ENCODE measurements around the gene TSHZ1.

The TSHZ1 gene

GRCh38 chr18:75249672-75250470 lies 39.3 kb downstream of the TSHZ1 start:
- no peak for DNase-seq (ENCODE audit: low read depth)
- TF ChIP-seq, protein P1, sequence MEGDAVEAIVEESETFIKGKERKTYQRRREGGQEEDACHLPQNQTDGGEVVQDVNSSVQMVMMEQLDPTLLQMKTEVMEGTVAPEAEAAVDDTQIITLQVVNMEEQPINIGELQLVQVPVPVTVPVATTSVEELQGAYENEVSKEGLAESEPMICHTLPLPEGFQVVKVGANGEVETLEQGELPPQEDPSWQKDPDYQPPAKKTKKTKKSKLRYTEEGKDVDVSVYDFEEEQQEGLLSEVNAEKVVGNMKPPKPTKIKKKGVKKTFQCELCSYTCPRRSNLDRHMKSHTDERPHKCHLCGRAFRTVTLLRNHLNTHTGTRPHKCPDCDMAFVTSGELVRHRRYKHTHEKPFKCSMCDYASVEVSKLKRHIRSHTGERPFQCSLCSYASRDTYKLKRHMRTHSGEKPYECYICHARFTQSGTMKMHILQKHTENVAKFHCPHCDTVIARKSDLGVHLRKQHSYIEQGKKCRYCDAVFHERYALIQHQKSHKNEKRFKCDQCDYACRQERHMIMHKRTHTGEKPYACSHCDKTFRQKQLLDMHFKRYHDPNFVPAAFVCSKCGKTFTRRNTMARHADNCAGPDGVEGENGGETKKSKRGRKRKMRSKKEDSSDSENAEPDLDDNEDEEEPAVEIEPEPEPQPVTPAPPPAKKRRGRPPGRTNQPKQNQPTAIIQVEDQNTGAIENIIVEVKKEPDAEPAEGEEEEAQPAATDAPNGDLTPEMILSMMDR (IDR thresholded peaks at IDR 0.05; ENCODE audit: low read depth, low read length, missing control alignments), result no peak

GRCh38 chr18:75250471-75250821 lies 39.8 kb downstream of the TSHZ1 start:
- H3K4me3 ChIP-seq (ENCODE audit: low read depth, low read length), result no peak overlapping the region
- no peak for DNase-seq (ENCODE audit: low read depth)
- TF ChIP-seq, protein P1 (IDR thresholded peaks at IDR 0.05; ENCODE audit: low read depth, low read length, missing control alignments), result no peak
- in situ Hi-C loops (cut with HindIII; ENCODE audit: low sequenced_read_pairs), result loop anchor here (5.0 kb wide), 1 partner anchor 63 kb away; no protein-coding TSS in a partner anchor

More at GRCh38 chr18:75249672-75250470, 39.3 kb downstream of the TSHZ1 start:
- no peak overlapping the region for H3K4me3 ChIP-seq (ENCODE audit: low read depth, low read length)
- in situ Hi-C loops (cut with HindIII; ENCODE audit: low sequenced_read_pairs), result loop anchor here (5.0 kb wide), 1 partner anchor 63 kb away; no protein-coding TSS in a partner anchor

GRCh38 chr18:75251466-75251865 lies 40.9 kb downstream of the TSHZ1 start:
- H3K4me3 ChIP-seq (ENCODE audit: low read depth, low read length), result no peak overlapping the region
- in situ Hi-C loops (cut with HindIII; ENCODE audit: low sequenced_read_pairs), result loop anchor here (5.0 kb wide), 1 partner anchor 64 kb away; no protein-coding TSS in a partner anchor
- TF ChIP-seq, protein P1 (IDR thresholded peaks at IDR 0.05; ENCODE audit: low read depth, low read length, missing control alignments), result no peak
- DNase-seq (ENCODE audit: low read depth), result no peak

GRCh38 chr18:75252136-75252535 lies 41.5 kb downstream of the TSHZ1 start:
- TF ChIP-seq, protein P1 (IDR thresholded peaks at IDR 0.05; ENCODE audit: low read depth, low read length, missing control alignments), result no peak
- no peak overlapping the region for H3K4me3 ChIP-seq (ENCODE audit: low read depth, low read length)
- in situ Hi-C loops (cut with HindIII; ENCODE audit: low sequenced_read_pairs), result loop anchor here (5.0 kb wide), 1 partner anchor 65 kb away; no protein-coding TSS in a partner anchor
- DNase-seq (ENCODE audit: low read depth), result no peak

GRCh38 chr18:75253043-75253442 lies 42.4 kb downstream of the TSHZ1 start:
- H3K4me3 ChIP-seq (ENCODE audit: low read depth, low read length), result no peak overlapping the region
- no peak for DNase-seq (ENCODE audit: low read depth)
- TF ChIP-seq, protein P1 (IDR thresholded peaks at IDR 0.05; ENCODE audit: low read depth, low read length, missing control alignments), result no peak
- in situ Hi-C loops (cut with HindIII; ENCODE audit: low sequenced_read_pairs), result loop anchor here (5.0 kb wide), 1 partner anchor 66 kb away; no protein-coding TSS in a partner anchor

DNA sequence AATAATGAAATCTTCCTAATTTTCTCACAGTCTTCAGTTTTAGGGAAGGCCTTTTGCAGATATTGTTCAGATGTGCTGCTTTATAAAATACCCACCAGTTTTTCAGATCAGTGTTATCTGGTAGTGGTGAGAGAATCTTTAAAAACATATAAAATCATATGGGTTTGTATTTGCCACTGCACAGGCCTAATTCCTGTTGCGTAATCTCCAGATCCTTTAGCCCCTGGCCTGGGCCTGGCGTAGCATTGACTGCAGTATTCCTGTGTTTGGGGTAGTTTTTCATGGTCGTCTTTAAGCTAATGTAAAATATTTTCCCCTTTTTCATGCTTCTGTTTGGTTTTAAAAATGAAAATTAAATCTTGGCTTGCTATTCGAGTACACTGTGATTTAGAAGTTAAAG lies 43.2 kb downstream of the TSHZ1 start:
- no peak for DNase-seq (ENCODE audit: low read depth)
- in situ Hi-C loops (cut with HindIII; ENCODE audit: low sequenced_read_pairs), result loop anchor here (5.0 kb wide), 1 partner anchor 66 kb away; no protein-coding TSS in a partner anchor
- TF ChIP-seq, protein P1 (IDR thresholded peaks at IDR 0.05; ENCODE audit: low read depth, low read length, missing control alignments), result no peak
- H3K4me3 ChIP-seq (ENCODE audit: low read depth, low read length), result no peak overlapping the region
